HG03066 (cell line): ENCODE data around the gene GRK5.
A peak's percentile ranks its signal among the peaks of the same experiment; 100 is the strongest.
"Not testable (repeated sequence)": the region's sequence is repeated elsewhere in the genome, so short reads cannot be mapped to it uniquely, and the experiment has no call there.

ENCODE experiments used
- ATAC-seq: cut with Tn5 transposase; IDR thresholded peaks from one replicate; pipeline ENCODE4 v1.9.1; 2021; ENCODE audit warnings: low read depth; ENCODE audit not compliant: unreplicated experiment

The GRK5 gene

GRCh38 chr10:119463195-119463594 is 255.8 kb downstream of the GRK5 start:
- not testable (repeated sequence) for ATAC-seq

- no peak for ATAC-seq
These were observed 257.7 kb downstream of the GRK5 start for GRCh38 chr10:119465085-119465484.

GRCh38 chr10:119466076-119466475 is 258.7 kb downstream of the GRK5 start:
- no peak for ATAC-seq

- no peak for ATAC-seq
These were observed 259.3 kb downstream of the GRK5 start for GRCh38 chr10:119466655-119467054.

- no peak for ATAC-seq
These were observed 261.4 kb downstream of the GRK5 start for GRCh38 chr10:119468542-119469324.

GRCh38 chr10:119469325-119469707 is 261.9 kb downstream of the GRK5 start:
- ATAC-seq = no peak

- ATAC-seq = no peak
These were observed 262.5 kb downstream of the GRK5 start for GRCh38 chr10:119469846-119470245.

GRCh38 chr10:119470920-119471702 is 263.7 kb downstream of the GRK5 start:
- ATAC-seq = no peak

GRCh38 chr10:119473771-119474170 is 266.4 kb downstream of the GRK5 start:
- no peak for ATAC-seq

GRCh38 chr10:119474606-119475005 is 267.2 kb downstream of the GRK5 start:
- no peak for ATAC-seq

- peak; percentile 49 for ATAC-seq
These were observed 270.1 kb downstream of the GRK5 start for GRCh38 chr10:119477444-119477843.

GRCh38 chr10:119478111-119478802 is 270.9 kb downstream of the GRK5 start:
- ATAC-seq = peak; percentile 85

- no peak for ATAC-seq
These were observed 271.5 kb downstream of the GRK5 start for GRCh38 chr10:119478811-119479341.

GRCh38 chr10:119479532-119479931 is 272.2 kb downstream of the GRK5 start:
- ATAC-seq = no peak

GRCh38 chr10:119480667-119481066 is 273.3 kb downstream of the GRK5 start:
- ATAC-seq = no peak

GRCh38 chr10:119481781-119482426 is 274.5 kb downstream of the GRK5 start:
- no peak for ATAC-seq

- ATAC-seq = no peak
These were observed 275.6 kb downstream of the GRK5 start for GRCh38 chr10:119483001-119483400.

GRCh38 chr10:119483839-119484238 is 276.5 kb downstream of the GRK5 start:
- no peak for ATAC-seq

- ATAC-seq = no peak
These were observed 281.3 kb downstream of the GRK5 start for GRCh38 chr10:119488675-119489074.

GRCh38 chr10:119489991-119490326 is 282.6 kb downstream of the GRK5 start:
- ATAC-seq = no peak
